Measurements from ENCODE around the gene MLN. TPM values are rescaled to one million over a fixed set of nuclear protein-coding genes. Genes with fewer than 3 reads are reported as not detected.

Gene MLN
- total RNA-seq, 1 donor from 2014 or later: not detected

GRCh38 chr6:33827546-33828451 is 24.0 kb upstream of the MLN start:
- TF ChIP-seq CTCF (IDR thresholded peaks at IDR 0.05; ENCODE audit: insufficient read depth, low read length, severe bottlenecking): no peak
- DNase-seq (ENCODE audit: low read depth) (no peak), FAIRE-seq (peak; percentile 76)
- Histone ChIP-seq H3K27me3 (ENCODE audit: control insufficient read depth, insufficient read depth, low read length) (peaks cover 7% of the 10 kb centered on the region), H3K36me3 (ENCODE audit: control insufficient read depth, insufficient read depth, low read length) (no peaks in the 10 kb centered on the region), H3K4me3 (ENCODE audit: low read depth, low read length) (no peak overlapping the region)

GRCh38 chr6:33826537-33826936 is 22.7 kb upstream of the MLN start:
- no peak overlapping the region for H3K4me3 ChIP-seq (ENCODE audit: low read depth, low read length)
- FAIRE-seq (no peak), DNase-seq (ENCODE audit: low read depth) (no peak)
- peaks cover 7% of the 10 kb centered on the region for H3K27me3 ChIP-seq (ENCODE audit: control insufficient read depth, insufficient read depth, low read length)
- H3K36me3 ChIP-seq (ENCODE audit: control insufficient read depth, insufficient read depth, low read length): no peaks in the 10 kb centered on the region
- no peak for TF ChIP-seq CTCF (IDR thresholded peaks at IDR 0.05; ENCODE audit: insufficient read depth, low read length, severe bottlenecking)

GRCh38 chr6:33824461-33825154 is 20.8 kb upstream of the MLN start:
- FAIRE-seq: no peak
- H3K4me3 ChIP-seq (ENCODE audit: low read depth, low read length): peak overlapping the region; percentile 34
- peak; percentile 50 for DNase-seq (ENCODE audit: low read depth)
- H3K36me3 ChIP-seq (ENCODE audit: control insufficient read depth, insufficient read depth, low read length): no peaks in the 10 kb centered on the region
- no peak for TF ChIP-seq CTCF (IDR thresholded peaks at IDR 0.05; ENCODE audit: insufficient read depth, low read length, severe bottlenecking)
- H3K27me3 ChIP-seq (ENCODE audit: control insufficient read depth, insufficient read depth, low read length): peaks cover 3% of the 10 kb centered on the region

GRCh38 chr6:33823806-33824205 is 20.0 kb upstream of the MLN start:
- Histone ChIP-seq H3K27me3 (ENCODE audit: control insufficient read depth, insufficient read depth, low read length) (peaks cover 3% of the 10 kb centered on the region), H3K4me3 (ENCODE audit: low read depth, low read length) (no peak overlapping the region), H3K36me3 (ENCODE audit: control insufficient read depth, insufficient read depth, low read length) (no peaks in the 10 kb centered on the region)
- TF ChIP-seq CTCF (IDR thresholded peaks at IDR 0.05; ENCODE audit: insufficient read depth, low read length, severe bottlenecking): no peak
- no peak for FAIRE-seq
- DNase-seq (ENCODE audit: low read depth): no peak

- FAIRE-seq: no peak
- no peak for DNase-seq (ENCODE audit: low read depth)
- Histone ChIP-seq H3K36me3 (ENCODE audit: control insufficient read depth, insufficient read depth, low read length) (no peaks in the 10 kb centered on the region), H3K27me3 (ENCODE audit: control insufficient read depth, insufficient read depth, low read length) (no peaks in the 10 kb centered on the region), H3K4me3 (ENCODE audit: low read depth, low read length) (no peak overlapping the region)
- peak; percentile 28 for TF ChIP-seq CTCF (IDR thresholded peaks at IDR 0.05; ENCODE audit: insufficient read depth, low read length, severe bottlenecking)
Measured at GRCh38 chr6:33822575-33823395, 19.0 kb upstream of the MLN start.
